ENCODE results near the gene DDR2. TPM values are rescaled to one million over a fixed set of nuclear protein-coding genes. Genes with fewer than 3 reads are reported as not detected.

Gene DDR2
- total and polyA plus RNA-seq, 8 donors, result 6.8 to 117 (median 34.1) TPM

DNA sequence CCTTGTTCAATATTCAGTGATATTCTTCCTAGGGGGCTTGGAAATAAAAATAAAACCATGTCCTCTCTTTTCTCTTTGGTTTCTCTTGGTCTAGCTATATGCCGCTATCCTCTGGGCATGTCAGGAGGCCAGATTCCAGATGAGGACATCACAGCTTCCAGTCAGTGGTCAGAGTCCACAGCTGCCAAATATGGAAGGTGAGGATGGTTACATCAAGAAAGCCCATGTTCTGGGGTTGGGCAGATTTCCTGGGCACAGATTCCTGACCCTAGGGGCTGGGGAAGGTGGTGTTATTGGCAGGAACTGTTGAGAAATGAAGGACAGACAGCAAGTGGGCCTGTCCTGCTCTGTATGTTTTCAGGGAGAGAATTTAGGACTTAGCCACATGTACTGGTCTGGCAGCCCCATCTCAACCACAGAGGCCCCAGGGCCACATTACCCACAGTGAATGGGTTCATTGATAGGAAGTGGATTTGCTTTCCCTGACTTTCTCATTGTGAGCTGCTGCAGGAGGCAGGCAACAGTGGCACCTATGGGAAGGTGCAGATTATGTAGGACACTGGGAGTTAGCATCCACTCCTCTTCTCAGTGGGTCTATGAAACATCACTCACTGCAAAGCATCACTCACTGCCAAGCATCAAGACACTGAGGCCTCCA, 120.9 kb downstream of the DDR2 start:
- 92 to 100% (median 100%) methylated on average over 1 of the region's 1 CpG for WGBS, 5 donors

DNA sequence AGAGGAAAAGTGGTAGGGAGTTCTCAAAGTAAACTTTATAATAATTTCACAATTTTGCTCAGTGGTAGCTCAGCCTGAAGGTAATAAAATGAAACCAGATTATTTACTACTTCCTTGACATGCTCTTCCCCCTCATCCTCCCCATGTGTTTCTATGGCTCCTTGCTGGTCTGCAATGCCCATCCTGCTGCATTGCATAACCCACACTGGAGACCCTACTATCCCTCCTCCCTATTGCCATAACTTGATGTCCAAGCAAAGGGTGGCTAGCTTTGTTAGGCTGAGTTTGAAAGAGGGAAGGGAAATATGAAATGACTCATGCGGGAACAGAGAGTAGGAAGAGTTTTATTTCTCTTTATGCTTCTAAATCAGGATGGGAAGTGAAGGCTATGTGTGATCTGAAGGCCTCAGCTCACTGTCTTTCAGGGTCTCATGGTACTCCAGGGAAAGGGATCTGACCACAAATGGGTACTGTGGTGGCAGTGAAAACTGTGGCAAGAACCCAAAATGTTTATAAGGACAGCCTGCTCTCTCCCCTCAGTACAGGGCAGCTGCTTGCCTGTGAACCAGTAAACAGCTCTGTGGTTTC, 121.8 kb downstream of the DDR2 start:
- TF ChIP-seq POLR2A (IDR thresholded peaks at IDR 0.05), result no peak
- no peak for TF ChIP-seq POLR2AphosphoS5 (IDR thresholded peaks at IDR 0.05)
- no peak for TF ChIP-seq EP300 (IDR thresholded peaks at IDR 0.05)
- TF ChIP-seq, protein P1, sequence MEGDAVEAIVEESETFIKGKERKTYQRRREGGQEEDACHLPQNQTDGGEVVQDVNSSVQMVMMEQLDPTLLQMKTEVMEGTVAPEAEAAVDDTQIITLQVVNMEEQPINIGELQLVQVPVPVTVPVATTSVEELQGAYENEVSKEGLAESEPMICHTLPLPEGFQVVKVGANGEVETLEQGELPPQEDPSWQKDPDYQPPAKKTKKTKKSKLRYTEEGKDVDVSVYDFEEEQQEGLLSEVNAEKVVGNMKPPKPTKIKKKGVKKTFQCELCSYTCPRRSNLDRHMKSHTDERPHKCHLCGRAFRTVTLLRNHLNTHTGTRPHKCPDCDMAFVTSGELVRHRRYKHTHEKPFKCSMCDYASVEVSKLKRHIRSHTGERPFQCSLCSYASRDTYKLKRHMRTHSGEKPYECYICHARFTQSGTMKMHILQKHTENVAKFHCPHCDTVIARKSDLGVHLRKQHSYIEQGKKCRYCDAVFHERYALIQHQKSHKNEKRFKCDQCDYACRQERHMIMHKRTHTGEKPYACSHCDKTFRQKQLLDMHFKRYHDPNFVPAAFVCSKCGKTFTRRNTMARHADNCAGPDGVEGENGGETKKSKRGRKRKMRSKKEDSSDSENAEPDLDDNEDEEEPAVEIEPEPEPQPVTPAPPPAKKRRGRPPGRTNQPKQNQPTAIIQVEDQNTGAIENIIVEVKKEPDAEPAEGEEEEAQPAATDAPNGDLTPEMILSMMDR (IDR thresholded peaks at IDR 0.05), result no peak
- 85 to 100% (median 95%) methylated on average over 1 of the region's 1 CpG for WGBS, 5 donors
- Histone ChIP-seq H3K4me3 (no peak overlapping the region), H3K4me1 (peaks cover 0 to 9% (median 3%) of the 10 kb centered on the region in 4 donors), H3K9me3 (no peaks in the 10 kb centered on the region), H3K27ac (no peak overlapping the region), H3K36me3 (peaks cover 8 to 31% (median 26%) of the 10 kb centered on the region in 4 donors), H3K27me3 (no peaks in the 10 kb centered on the region)
- intact Hi-C loops (cut with DNase I; ENCODE audit: low total_unique reads), result no loop called here
- no peak for DNase-seq

More for the DNA sequence above, 120.9 kb downstream of the DDR2 start:
- H3K4me1 ChIP-seq, result peaks cover 0 to 9% (median 3%) of the 10 kb centered on the region in 4 donors
- no peaks in the 10 kb centered on the region for H3K9me3 ChIP-seq
- no peak overlapping the region for H3K27ac ChIP-seq
- intact Hi-C loops (cut with DNase I; ENCODE audit: low total_unique reads), result no loop called here
- DNase-seq, result peak in 1 of 2 donors; percentile 7
- H3K36me3 ChIP-seq, result peaks cover 8 to 31% (median 26%) of the 10 kb centered on the region in 4 donors
- H3K27me3 ChIP-seq, result no peaks in the 10 kb centered on the region
- no peak for TF ChIP-seq POLR2AphosphoS5 (IDR thresholded peaks at IDR 0.05)
- TF ChIP-seq, protein P1 (IDR thresholded peaks at IDR 0.05), result no peak
- TF ChIP-seq EP300 (IDR thresholded peaks at IDR 0.05), result no peak
- TF ChIP-seq POLR2A (IDR thresholded peaks at IDR 0.05), result no peak
- H3K4me3 ChIP-seq, result no peak overlapping the region

DNA sequence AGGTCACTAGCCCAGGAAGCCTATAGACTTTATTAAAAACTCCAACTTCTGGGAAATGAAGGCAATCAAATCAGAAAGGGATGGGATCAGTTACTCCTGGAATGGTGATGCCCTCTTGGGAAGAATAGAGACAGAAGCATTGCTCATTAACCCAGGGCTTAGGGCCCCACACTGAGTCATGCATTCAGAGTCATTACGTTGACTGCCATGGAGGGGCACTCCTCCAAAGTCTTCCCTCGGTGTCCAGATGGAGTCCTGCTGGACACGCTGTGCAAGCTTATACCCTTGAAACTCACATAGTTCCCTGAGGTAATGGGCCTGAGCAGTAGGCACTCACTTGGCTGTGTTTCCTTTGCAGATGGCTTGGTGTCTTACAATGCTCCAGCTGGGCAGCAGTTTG, 123.0 kb downstream of the DDR2 start:
- DNase-seq, result no peak
- TF ChIP-seq, protein P1 (IDR thresholded peaks at IDR 0.05), result no peak
- no peaks in the 10 kb centered on the region for H3K27me3 ChIP-seq
- 86 to 91% (median 90%) methylated on average over 3 of the region's 3 CpGs for WGBS, 5 donors
- no peak overlapping the region for H3K4me3 ChIP-seq
- H3K27ac ChIP-seq, result no peak overlapping the region
- peaks cover 8 to 37% (median 34%) of the 10 kb centered on the region in 4 donors for H3K36me3 ChIP-seq
- intact Hi-C loops (cut with DNase I; ENCODE audit: low total_unique reads), result no loop called here
- no peaks in the 10 kb centered on the region for H3K9me3 ChIP-seq
- H3K4me1 ChIP-seq, result peaks cover 0 to 9% (median 3%) of the 10 kb centered on the region in 4 donors

DNA sequence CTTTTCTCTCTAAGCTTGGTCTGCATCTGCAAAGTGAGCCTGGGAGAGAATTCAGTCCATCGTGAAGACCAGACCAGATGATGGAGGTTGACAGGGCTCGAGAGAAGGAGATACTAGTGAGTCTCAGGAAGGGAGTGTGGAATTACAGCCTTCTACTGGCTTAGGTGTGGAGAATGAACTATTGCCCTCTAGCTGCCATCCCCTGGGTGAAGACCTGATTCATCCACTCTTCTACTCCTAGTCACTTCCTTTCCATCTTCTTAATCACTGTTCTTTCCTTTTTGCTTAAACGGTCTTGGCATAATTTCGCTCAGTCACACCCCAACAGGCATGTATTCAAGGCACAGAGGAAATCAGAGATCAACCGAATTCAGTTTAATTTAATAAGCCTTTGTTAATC, 124.3 kb downstream of the DDR2 start:
- no peaks in the 10 kb centered on the region for H3K9me3 ChIP-seq
- peaks cover 0 to 9% (median 3%) of the 10 kb centered on the region in 4 donors for H3K4me1 ChIP-seq
- peaks cover 8 to 48% (median 45%) of the 10 kb centered on the region in 4 donors for H3K36me3 ChIP-seq
- TF ChIP-seq POLR2AphosphoS5 (IDR thresholded peaks at IDR 0.05) (no peak), EP300 (IDR thresholded peaks at IDR 0.05) (no peak), POLR2A (IDR thresholded peaks at IDR 0.05) (no peak)
- TF ChIP-seq, protein P1 (IDR thresholded peaks at IDR 0.05), result no peak
- H3K27me3 ChIP-seq, result no peaks in the 10 kb centered on the region
- peak overlapping the region in 1 of 5 donors; percentile 2 for H3K27ac ChIP-seq
- WGBS, 5 donors, result 80 to 89% (median 83%) methylated on average over 5 of the region's 5 CpGs
- intact Hi-C loops (cut with DNase I; ENCODE audit: low total_unique reads), result no loop called here
- no peak overlapping the region for H3K4me3 ChIP-seq
- no peak for DNase-seq
